Esophagus muscularis mucosa (tissue), 3 donors: ENCODE results near the gene TOR1AIP1.

Source experiments
- POLR2A ChIP-seq: fragments of 450-650 bp; IDR thresholded peaks from one replicate; pipeline ENCODE4 v1.6.1; 2017; ENCODE audit warnings: antibody characterized with exemption, moderate library complexity, mild to moderate bottlenecking, low read depth
- POLR2AphosphoS5 ChIP-seq, 2 donors: sonication (generic); formaldehyde crosslinking; IDR thresholded peaks; one replicate each; pipeline ENCODE4 v1.6.1; 2017; ENCODE audit warnings: antibody characterized with exemption in 2 of 2
- TF ChIP-seq, protein P1 (sequence below), 3 experiments: fragments of 200-600 bp in 2 of 3; fragments of 450-650 bp in 1 of 3; sonication (generic) in 2 of 3; IDR thresholded peaks; one replicate each; pipeline ENCODE4 v1.5.1; 2017 to 2019; ENCODE audit warnings: antibody characterized with exemption in 3 of 3, mild to moderate bottlenecking in 2 of 3, moderate library complexity in 1 of 3

DNA sequence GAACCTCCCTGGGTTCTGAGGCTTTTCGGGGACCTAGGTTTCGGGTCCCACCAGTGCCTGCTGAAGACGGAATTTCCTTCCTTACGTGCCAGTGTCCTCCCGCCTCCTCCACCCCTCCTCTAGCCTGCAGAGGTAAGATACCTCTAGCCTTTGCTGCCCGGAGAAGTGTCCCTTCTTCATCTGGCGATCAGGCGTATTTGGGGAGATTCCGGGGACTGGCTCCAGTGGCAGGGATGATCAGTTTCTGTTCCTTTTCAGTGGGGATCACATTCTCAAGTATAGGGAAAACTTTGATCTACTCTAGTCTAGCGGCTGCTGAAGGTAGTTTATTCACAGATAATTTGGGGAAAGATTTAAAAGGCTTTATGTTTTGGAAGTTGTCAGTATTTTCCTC, 73.2 kb downstream of the TOR1AIP1 start:
- TF ChIP-seq POLR2A (no peak), POLR2AphosphoS5 (IDR thresholded peaks at IDR 0.05) (no peak)
- TF ChIP-seq, protein P1, sequence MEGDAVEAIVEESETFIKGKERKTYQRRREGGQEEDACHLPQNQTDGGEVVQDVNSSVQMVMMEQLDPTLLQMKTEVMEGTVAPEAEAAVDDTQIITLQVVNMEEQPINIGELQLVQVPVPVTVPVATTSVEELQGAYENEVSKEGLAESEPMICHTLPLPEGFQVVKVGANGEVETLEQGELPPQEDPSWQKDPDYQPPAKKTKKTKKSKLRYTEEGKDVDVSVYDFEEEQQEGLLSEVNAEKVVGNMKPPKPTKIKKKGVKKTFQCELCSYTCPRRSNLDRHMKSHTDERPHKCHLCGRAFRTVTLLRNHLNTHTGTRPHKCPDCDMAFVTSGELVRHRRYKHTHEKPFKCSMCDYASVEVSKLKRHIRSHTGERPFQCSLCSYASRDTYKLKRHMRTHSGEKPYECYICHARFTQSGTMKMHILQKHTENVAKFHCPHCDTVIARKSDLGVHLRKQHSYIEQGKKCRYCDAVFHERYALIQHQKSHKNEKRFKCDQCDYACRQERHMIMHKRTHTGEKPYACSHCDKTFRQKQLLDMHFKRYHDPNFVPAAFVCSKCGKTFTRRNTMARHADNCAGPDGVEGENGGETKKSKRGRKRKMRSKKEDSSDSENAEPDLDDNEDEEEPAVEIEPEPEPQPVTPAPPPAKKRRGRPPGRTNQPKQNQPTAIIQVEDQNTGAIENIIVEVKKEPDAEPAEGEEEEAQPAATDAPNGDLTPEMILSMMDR (IDR thresholded peaks at IDR 0.05), result peak in 2 of 3 experiments; percentile 5 to 7
